Activated CD8-positive, alpha-beta T cell treated with anti-CD3 and anti-CD28 coated beads for 36 hours (primary cell): Measurements from ENCODE around the gene E4F1. TPM values are rescaled to one million over a fixed set of nuclear protein-coding genes. Genes with fewer than 3 reads are reported as not detected.

Experiments used
- ATAC-seq: fragments of 200-7000 bp; cut with Tn5 transposase; one replicate; pipeline ENCODE4 v1.10.0; 2021; ENCODE audit warnings: mild to moderate bottlenecking, moderate library complexity
- CTCF ChIA-PET: fragments of 350-600 bp; sonication (Branson Sonifier 250); formaldehyde crosslinking; loops from one replicate; lab custom pipeline; 2021; ENCODE audit warnings: antibody characterized with exemption; lab: Charles Lee
- POLR2A ChIA-PET: fragments of 350-600 bp; sonication (Branson Sonifier 250); formaldehyde crosslinking; loops from one replicate; lab custom pipeline; 2021; ENCODE audit warnings: antibody characterized with exemption; lab: Charles Lee
- DNase-seq: peaks from one replicate; pipeline ENCODE4 v3.0.0-alpha.2; 2020
- H3K27ac Mint-ChIP-seq: one replicate; pipeline ENCODE4 v1.8.0; 2021; ENCODE audit warnings: mild to moderate bottlenecking, mixed read lengths
- H3K27me3 Mint-ChIP-seq: one replicate; pipeline ENCODE4 v1.8.0; 2021; ENCODE audit warnings: mixed read lengths
- H3K36me3 Mint-ChIP-seq: one replicate; pipeline ENCODE4 v1.8.0; 2021; ENCODE audit warnings: low read depth, mixed read lengths
- H3K4me1 Mint-ChIP-seq: one replicate; pipeline ENCODE4 v1.8.0; 2021; ENCODE audit warnings: low read depth, mixed read lengths
- H3K4me3 Mint-ChIP-seq: one replicate; pipeline ENCODE4 v1.8.0; 2021; ENCODE audit warnings: mild to moderate bottlenecking, moderate library complexity, mixed read lengths
- H3K9me3 Mint-ChIP-seq: one replicate; pipeline ENCODE4 v1.8.0; 2021; ENCODE audit warnings: mixed read lengths
- intact Hi-C: fragments of 100-400 bp; cut with micrococcal nuclease; formaldehyde crosslinking; loops from one replicate; pipeline ENCODE4 v1.10.0; 2022
- total RNA-seq, 2 experiments: library from RNA; stranded (reverse); gene quantifications; one replicate each; pipeline ENCODE4 v1.2.3, GENCODE V29; 2021
- TF ChIP-seq, protein P1 (sequence below): fragments of 200-600 bp; IDR thresholded peaks from one replicate; pipeline ENCODE4 v1.8.0; 2022; ENCODE audit warnings: antibody characterized with exemption, mild to moderate bottlenecking

E4F1 gene
- total RNA-seq, 2 experiments from 2014 or later = 19.4 to 21.1 TPM

DNA sequence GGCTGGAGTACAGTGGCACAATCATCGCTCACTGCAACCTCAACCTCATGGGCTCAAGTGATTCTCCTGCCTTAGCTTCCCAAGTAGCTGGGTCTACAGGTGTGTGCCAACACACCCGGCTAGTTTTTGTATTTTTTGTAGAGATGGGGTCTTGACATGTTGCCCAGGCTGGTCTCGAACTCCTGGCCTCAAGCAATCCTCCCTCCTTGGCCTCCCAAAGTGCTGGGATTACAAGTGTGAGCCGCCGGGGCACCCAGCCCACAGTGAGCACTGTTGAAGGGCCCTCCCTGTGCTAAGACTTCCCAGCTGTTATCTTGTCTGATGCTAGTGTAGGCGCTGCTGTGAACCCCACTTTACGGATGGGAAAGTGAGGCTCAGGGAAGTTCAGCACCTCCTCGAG, 35.0 kb upstream of the E4F1 start:
- no peak overlapping the region for H3K27ac Mint-ChIP-seq
- CTCF ChIA-PET = no interaction called here
- POLR2A ChIA-PET = interaction anchor here (0.6 kb wide), 2 partner anchors 129 to 138 kb away, joined by 3 read pairs; no protein-coding TSS in a partner anchor
- no peaks in the 10 kb centered on the region for H3K36me3 Mint-ChIP-seq
- no peak overlapping the region for H3K4me3 Mint-ChIP-seq
- no peak for ATAC-seq
- TF ChIP-seq, protein P1, sequence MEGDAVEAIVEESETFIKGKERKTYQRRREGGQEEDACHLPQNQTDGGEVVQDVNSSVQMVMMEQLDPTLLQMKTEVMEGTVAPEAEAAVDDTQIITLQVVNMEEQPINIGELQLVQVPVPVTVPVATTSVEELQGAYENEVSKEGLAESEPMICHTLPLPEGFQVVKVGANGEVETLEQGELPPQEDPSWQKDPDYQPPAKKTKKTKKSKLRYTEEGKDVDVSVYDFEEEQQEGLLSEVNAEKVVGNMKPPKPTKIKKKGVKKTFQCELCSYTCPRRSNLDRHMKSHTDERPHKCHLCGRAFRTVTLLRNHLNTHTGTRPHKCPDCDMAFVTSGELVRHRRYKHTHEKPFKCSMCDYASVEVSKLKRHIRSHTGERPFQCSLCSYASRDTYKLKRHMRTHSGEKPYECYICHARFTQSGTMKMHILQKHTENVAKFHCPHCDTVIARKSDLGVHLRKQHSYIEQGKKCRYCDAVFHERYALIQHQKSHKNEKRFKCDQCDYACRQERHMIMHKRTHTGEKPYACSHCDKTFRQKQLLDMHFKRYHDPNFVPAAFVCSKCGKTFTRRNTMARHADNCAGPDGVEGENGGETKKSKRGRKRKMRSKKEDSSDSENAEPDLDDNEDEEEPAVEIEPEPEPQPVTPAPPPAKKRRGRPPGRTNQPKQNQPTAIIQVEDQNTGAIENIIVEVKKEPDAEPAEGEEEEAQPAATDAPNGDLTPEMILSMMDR = no peak
- DNase-seq = no peak
- no peaks in the 10 kb centered on the region for H3K27me3 Mint-ChIP-seq
- H3K4me1 Mint-ChIP-seq = no peaks in the 10 kb centered on the region
- H3K9me3 Mint-ChIP-seq = no peaks in the 10 kb centered on the region
- intact Hi-C loops = no loop called here

DNA sequence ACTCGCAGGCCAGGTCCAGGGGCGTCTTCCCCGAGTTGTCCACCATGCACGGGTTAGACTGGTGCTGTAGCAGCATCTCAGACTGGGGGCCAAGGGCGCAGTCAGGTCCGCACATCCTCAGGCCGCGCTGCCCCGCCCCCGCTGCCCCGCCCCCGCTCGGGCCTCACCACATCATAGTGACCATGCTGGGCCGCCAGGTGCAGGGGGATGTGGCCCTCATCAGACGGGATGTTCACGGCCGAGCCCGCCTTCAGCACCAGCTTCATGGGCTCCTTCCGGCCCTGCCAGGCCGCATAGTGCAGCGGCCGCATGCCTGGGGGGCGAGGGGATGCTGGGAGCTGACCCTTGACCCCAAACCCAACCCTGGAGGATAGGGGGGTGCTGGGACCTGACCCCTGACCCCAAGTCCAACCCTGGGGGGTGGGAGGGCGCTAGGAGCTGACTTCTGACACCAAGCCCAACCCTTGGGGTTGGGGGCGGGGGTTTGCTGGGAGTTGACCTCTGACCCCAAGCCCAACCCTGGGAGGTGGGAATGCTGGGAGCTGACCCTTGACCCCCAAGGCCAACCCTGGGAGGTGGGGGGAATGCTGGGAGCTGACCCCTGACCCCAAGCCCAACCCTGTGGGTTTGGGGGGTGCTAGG, 34.0 kb upstream of the E4F1 start:
- Mint-ChIP-seq H3K27me3 (no peaks in the 10 kb centered on the region), H3K27ac (no peak overlapping the region), H3K4me1 (no peaks in the 10 kb centered on the region), H3K4me3 (no peak overlapping the region), H3K36me3 (no peaks in the 10 kb centered on the region), H3K9me3 (no peaks in the 10 kb centered on the region)
- TF ChIP-seq, protein P1 = no peak
- ATAC-seq (no peak), DNase-seq (no peak)
- CTCF ChIA-PET = no interaction called here
- intact Hi-C loops = no loop called here
- POLR2A ChIA-PET = interaction anchor here (1.2 kb wide), 1 partner anchor 34 kb away, joined by 5 read pairs; the partner anchor contains the start of gene TRAF7

DNA sequence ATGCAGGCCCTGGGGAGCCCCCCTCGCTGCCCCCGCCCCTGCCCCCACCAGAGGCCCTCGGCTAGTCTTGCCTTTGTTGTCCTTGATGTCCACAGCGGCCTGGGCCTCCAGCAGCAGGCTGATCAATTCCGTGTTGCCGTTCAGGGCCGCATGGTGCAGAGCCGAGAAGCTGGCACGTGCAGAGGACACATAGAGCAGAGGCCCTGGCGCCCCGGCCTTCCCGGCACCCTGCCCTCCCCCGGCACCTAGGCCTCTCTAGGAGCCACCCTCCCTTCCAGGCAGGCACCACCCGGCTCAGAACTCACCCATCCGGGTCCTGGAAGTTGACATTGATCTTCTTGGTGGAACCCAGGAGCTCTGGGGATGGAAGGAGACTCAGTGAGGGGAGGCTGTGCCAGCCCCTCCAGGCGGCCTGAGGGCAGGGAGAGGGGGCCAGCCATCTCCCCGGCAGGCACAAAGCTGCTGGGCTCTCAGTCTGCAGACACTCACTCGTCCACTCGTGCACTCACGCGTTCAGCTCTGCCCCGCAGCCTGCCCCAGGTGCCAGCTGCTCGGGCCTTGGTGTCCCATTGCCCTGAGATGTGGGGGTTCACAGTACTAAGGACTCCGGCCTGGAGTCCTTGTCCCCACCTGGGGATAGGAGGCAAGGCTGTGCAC, 33.3 kb upstream of the E4F1 start:
- H3K9me3 Mint-ChIP-seq = no peaks in the 10 kb centered on the region
- DNase-seq = no peak
- no peak overlapping the region for H3K4me3 Mint-ChIP-seq
- intact Hi-C loops = no loop called here
- H3K36me3 Mint-ChIP-seq = no peaks in the 10 kb centered on the region
- TF ChIP-seq, protein P1 = no peak
- H3K4me1 Mint-ChIP-seq = peaks cover 2% of the 10 kb centered on the region
- H3K27ac Mint-ChIP-seq = no peak overlapping the region
- POLR2A ChIA-PET = interaction anchor here (1.2 to 1.6 kb wide), 2 partner anchors 15 to 35 kb away, joined by 5 to 7 read pairs; partner anchors contain the start of genes MLST8 and TRAF7
- CTCF ChIA-PET = no interaction called here
- H3K27me3 Mint-ChIP-seq = peaks cover 5% of the 10 kb centered on the region
- ATAC-seq = no peak

DNA sequence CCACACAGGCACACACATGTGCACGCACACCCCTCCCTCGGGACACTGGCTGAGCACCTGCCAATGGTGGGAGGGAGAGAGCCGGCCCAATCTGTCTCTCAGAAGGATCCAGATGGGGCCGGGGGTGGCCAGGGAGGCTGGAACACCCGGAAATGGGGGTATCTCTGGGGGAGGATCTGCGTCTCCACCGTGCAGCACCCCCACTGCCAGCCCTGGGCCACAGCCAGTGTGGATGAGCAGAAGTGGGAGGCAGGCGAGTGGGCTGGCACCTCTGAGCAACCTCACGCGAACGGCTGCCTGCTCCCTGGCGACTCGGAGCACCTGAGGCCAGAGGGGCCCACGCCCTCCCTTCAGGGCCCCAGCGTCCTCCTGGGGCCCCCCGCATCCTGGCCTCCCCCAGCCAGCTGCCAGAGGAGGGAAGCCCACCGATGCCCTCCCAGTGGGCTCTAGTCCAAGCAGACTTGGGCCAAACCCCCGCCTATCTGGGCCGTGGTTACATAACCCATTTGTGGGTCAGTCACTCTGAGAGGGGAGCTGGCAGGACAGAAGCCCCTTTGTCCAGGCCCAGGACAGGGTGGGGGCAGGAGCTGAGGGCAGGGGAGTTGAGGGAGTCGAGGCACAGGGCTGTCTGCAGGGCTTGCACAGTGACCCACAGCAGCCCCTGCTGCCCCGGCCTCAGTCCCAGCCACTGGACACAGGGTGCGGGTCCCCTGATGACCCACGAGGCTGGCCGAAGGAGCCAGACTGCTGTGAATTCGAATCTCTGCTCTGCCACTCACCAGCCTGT, 32.5 kb upstream of the E4F1 start:
- POLR2A ChIA-PET = interaction anchor here (1.0 to 1.6 kb wide), 3 partner anchors 9 to 36 kb away, joined by 3 to 7 read pairs (median 5); partner anchors contain the start of genes MLST8 and TRAF7
- H3K9me3 Mint-ChIP-seq = no peaks in the 10 kb centered on the region

More for the DNA sequence above, 32.5 kb upstream of the E4F1 start:
- Mint-ChIP-seq H3K4me3 (no peak overlapping the region), H3K36me3 (no peaks in the 10 kb centered on the region), H3K27ac (no peak overlapping the region), H3K27me3 (peaks cover 10% of the 10 kb centered on the region), H3K4me1 (peaks cover 3% of the 10 kb centered on the region)
- intact Hi-C loops = no loop called here
- DNase-seq (no peak), ATAC-seq (no peak)
- TF ChIP-seq, protein P1 = no peak
- CTCF ChIA-PET = no interaction called here
